GM18505 (cell line): Measurements from ENCODE around the gene STRN4.
A peak's percentile ranks its signal among the peaks of the same experiment; 100 is the strongest.

Experiments
- ATAC-seq: cut with Tn5 transposase; IDR thresholded peaks from one replicate; pipeline ENCODE4 v1.9.1; 2021; ENCODE audit not compliant: unreplicated experiment
- POLR2A ChIP-seq: IDR thresholded peaks from 4 replicates; pipeline ENCODE4 v1.6.1; 2011; ENCODE audit warnings: borderline replicate concordance; ENCODE audit not compliant: insufficient read depth, insufficient read length; ENCODE audit errors: extremely low read depth

The STRN4 gene

DNA sequence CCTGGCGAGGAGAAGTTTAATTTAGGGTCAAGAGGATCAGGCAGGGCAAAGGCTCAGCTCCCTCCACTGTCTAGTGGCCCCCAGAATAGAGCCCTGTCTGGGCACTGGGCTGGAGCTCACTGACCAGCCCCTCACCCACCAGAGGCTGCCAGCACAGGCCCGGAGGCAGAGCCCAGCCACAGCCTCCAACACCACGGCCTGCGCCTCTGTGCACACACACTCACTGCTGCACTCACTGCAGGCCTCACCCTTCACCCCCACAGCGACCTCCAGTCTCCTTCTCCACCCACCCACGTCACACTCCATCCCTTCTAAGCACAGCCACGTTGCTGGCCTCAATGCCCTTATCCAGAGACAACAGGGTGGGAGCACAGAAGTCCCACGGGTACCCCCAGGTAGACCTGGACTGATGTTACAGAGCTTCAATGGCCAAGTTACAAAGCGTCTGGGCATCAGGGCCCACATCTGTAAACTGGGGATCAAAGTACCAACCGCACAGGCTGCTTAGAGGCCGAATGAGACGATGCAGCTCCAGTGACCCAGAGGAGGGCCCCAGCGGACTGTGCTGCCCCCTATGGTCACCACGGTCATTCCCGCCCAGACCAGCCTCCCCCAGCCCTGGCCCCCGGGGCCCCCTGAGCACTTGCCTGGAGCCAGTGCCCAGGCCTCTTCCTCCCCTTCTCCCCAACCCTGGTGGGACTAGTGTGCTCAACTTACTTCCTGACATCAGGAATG, 24.8 kb downstream of the STRN4 start:
- ATAC-seq: no peak
- no peak for TF ChIP-seq POLR2A

DNA sequence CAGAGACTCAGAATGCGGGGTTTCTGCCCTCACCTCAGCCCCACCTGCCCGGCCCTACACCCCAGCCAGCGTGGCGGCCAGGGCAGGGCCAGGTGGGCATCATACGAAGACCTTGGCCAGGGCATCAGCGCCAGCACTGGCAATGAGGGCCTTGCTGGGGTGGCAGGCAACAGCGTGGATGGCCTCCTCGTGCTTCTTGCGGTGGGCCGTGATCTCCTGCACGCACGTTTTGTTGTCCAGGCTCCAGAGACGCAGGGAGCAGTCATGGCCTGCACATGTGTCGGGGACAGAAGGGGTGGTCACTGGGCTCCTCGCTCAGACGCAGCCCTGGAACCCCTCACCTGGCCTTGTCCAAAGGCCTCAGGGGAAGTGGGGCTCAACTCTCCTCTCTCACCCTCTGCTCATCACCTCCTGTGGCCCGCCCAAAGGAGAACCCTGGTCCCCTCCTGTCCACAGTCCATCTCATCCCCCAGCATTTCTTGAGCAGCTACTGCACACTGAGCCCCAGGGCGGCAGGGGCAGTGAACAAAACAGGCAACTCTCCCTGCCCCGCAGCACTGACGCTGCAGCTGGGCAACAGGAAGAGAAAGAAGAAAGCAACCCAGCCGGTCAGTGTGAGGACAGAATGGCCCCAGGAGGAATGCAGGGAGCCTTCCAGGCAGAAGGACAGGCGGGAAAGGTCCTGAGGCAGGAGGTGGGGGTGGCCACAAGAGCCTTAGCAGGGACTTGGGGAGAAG, 25.6 kb downstream of the STRN4 start:
- no peak for ATAC-seq

DNA sequence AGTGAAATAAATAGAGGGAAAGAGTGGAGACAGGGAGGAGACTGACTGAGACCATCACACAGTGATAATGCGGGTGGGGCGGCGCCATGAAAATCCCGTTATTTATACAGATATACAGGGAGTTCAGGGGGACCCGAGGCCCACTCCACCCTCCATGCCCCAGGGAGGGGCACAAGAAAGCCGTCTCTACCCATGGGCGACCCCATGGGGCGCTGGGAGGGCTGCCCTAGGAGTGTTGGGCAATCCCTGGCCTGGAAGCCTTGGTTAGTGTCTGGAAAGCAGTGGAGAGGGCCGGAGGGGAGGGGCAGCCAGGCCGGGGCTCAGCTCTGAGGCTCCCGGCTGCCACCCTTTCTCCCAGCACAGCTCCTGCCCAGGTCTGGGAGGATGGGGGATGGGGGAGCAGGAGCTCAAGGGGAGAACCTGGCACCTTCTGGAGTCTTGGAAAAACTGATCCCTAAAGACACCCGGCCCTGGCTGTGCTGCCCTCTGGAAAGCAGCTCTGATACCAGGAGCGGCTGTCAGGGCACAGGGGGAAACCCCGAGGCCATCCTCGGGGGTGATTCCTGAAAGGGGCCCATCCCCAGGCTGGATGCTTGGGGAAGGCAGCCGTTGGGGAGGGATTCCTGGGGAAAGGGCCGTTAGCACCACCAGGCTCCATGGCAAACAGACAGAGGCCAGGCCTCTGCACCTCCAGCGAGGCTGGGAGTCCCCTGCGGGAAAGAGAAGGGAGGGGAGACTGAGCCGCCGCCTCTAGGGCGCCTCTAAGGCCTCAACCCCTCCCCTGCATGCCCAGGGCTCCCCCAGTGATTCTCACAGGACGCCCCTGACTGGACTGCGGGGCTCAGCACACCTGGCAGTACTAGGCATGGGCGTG, 26.4 kb downstream of the STRN4 start:
- ATAC-seq: no peak
- TF ChIP-seq POLR2A: no peak

More for the DNA sequence above, 25.6 kb downstream of the STRN4 start:
- TF ChIP-seq POLR2A: no peak

DNA sequence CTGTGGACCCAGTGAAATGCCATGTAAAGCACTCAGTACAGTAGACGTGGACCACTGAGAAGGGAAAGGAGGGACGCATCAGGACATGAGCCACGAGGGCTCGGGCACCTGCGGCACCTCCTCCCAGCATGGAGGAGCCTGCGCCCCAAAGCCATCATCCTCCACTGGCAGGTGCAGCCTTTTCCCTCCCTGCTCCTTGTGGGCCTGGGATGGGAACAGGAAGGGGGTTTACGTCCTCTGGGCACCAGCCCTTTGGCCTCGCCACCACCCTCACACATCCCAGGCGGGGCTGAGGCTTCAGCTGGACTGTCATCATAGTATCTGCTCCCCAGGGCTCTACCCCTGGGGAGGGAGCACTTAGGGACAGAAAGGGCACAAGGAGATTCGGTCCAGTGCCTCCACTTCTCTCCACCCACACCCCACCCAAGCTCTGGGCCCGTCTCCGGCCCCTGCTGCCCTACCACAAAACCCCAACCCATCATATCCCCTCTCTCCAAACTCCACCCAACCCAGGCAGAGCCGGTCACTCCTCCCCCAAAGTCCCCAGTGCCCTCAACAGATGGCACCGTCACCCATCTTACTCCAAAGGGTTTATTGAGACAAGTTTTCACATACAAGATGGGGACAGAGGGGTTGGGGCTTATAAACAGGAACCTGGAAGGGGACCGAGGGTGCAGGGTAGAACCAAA, 27.2 kb downstream of the STRN4 start:
- TF ChIP-seq POLR2A: peak; percentile 54
- ATAC-seq: no peak

DNA sequence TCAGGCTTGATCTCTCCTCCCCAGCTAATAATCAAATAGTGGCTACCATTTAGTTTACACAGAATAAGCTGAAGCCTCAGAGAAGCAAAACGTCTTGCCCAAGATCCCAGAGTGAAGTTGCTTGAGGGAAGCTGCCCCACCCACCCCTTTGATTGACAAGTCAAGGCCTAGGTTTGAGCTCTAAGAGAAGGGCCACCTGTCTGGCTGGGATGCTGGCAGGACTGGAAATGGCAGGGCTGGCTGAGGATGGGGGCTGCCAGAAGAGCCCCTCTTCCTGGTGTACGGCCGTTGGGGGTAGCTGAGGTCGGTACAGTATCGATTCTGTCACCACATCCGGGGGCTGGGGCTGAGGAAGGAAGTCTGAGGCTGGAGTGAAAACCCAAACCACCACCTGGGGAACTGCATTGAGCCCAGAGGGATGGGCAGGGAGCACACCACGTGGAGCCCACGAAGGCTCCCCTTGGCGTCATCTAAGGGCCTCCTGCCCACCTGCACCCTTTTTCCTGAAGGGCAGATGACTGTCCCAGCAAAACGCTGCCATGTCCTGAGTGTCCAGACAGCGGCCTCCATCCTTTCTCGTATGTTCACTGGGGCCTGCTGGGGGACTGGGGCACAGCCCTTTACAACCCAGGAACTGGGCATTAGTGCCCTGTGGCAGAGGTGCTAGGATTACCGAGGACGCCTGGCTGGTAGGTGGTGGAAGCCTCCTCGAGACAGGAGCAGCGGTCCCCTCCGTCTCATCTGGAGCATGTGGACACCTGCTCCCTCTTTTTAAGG, 27.9 kb downstream of the STRN4 start:
- TF ChIP-seq POLR2A: no peak
- no peak for ATAC-seq

DNA sequence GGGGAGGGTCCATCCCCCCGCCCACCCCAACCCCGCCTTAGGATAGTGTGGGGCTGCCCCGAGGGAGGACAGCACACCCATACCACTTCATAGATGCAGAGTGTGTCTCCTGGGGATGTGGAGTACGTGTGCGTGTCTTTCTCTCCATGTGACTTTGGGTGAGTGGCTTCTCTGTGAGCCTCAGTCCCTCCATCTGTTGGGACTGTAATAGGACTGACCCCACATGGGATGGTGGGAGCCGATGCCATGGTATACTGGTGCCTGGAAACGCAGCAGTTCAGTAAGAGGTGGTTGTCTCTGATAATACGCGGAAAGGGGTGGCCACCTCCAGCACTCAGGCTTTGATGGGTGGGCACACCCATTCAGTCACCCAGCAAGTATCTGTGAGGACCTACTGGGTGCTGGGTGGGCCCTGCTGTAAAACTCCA, 28.5 kb downstream of the STRN4 start:
- TF ChIP-seq POLR2A: no peak
- ATAC-seq: no peak

DNA sequence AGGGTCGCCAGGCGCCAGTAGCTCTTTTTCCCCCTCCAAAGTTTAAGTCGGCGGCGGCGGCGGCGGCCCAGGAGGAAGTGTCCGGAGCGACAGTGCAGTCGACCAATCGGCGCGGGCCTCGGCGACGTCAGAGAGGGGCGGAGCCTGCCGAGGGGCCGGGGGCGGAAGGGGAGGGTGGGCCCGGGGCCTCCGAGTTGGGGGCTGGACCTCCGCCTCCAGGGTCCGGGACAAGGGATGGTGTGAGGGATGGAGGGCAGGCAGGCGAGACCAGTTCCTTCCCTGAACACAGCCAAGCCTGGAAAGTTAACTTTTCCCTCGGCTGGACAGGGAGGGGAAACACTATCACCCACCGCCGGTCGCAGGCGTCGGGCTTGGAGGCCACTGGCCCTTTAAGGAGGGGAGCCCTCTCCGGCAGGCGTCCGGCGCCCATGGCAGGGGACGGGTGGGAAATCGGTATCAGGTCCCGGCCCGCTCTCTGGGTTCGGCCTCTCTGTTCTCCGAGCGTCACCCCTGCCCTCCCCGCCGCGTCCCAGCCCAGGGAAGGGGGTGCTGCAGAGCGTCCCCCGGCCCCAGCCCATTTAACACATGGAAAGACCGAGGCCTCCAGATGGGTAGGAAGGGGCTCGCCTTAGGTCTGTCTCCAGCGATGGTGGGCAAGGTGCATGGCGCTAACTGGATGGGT, 29.1 kb downstream of the STRN4 start, which contains the start of gene PRKD2:
PRKD2 (minus strand) TSS at position 81 of the 682 bp plus-strand sequence. CDS start 744 bp downstream, outside the sequence.
- peak; percentile 56 for TF ChIP-seq POLR2A
- ATAC-seq: peak; percentile 33

DNA sequence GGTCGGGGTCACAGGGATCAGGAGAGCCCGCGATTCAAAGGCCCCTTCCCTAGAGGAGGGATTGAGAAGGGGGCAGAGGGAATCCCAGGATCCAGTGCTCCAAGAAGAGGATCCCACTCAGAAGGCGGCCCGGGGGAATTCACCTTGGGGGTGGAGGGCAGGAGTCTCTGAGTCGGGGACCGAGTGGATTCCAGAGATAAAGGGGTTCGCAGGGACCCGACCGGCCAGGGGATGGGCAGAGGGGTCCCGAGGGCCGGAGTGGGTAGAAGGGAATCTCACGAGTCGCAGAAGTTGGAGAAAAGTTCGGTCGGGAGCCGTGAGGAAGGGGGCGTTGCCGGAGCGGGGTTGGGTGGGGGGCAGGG, 29.6 kb downstream of the STRN4 start:
- TF ChIP-seq POLR2A: no peak
- ATAC-seq: no peak

DNA sequence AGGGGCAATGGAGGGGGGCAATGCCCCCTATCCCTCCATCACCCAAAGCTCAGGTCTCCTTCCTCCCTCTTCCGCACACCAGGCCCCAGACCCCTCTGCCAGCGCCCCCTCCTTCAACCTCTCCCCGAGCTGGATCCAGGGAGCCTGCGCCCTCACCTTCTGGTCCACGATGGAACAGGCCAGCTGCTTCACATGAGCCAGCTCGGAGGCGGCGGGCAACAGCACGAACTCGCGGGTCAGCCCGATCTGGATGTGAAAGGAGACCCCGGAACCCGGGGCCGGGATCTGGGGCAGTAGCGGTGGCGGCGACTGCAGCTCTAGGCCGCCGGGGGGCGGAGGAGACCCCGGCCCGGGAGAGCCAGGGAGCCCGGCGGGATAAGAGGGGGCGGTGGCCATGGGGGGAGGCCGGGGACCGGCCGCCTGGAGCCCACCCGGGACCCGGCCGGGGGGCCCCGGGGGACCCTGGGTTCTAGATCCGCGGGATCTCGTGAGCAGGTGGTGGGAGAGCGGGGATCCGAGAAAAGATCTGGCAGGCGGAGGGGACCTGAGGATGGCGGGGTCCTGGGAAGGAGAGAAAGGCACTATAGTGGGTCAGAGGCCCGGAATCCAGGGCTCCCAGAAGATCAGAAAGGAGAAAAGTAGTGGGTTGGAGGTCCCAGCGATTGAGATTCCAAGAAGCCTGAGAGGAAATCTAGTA, 30.1 kb downstream of the STRN4 start:
- no peak for ATAC-seq
- no peak for TF ChIP-seq POLR2A

DNA sequence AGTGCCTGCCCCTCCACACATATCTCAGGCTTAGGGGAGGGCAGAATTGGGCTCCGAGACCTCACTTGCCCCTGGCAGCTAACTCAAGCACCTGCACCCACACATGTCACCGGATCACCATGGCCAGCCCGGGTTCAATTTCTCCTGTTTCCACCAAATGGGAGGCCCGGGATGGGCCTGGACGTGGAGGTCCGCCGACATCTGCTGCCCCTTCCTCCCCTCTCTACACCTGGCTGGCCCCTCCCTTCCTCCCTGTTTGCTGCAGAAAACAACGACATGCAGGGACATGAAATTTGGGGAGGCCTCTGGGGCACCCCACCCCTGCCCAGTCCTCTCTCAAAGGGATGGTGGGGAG, 30.7 kb downstream of the STRN4 start:
- TF ChIP-seq POLR2A: no peak
- no peak for ATAC-seq

DNA sequence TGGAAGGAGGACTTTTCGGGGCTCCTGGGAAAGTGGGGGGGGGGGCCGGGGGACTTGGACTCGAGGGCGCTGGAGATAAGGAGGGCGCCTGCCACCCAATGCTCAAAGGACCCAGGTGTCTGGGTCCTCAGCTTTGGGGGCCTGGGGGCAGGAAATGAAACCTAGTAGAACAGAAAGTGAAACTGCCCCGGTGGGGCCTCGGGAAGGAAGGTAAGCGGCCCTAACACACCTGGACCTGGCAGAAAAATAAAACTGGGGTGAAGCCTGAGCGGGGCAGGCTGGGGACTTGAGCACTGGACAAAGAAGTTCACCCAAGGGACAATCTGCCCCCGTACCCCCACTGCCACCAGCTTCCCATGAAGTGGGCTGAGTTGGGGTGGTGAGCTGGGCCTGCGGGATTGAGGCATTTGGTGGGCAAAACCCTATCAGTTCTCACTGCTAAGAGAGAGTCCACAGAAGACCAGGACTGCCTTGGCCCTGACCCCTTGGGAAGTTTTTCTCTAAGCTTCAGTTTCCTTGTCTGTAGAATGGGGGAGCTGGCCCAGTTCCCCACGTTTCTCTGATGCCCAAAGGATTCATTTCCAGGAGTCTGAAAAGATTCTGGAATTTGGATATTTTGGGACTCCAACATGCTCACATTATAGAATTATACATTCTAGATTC, 31.7 kb downstream of the STRN4 start:
- no peak for ATAC-seq
- no peak for TF ChIP-seq POLR2A
